GM19043 (cell line): ENCODE results near the gene SLC39A2.
"Not testable (repeated sequence)": the region's sequence is repeated elsewhere in the genome, so short reads cannot be mapped to it uniquely, and the experiment has no call there.

ENCODE experiments used
- ATAC-seq: cut with Tn5 transposase; IDR thresholded peaks from one replicate; pipeline ENCODE4 v1.9.1; 2021; ENCODE audit warnings: low read depth; ENCODE audit not compliant: unreplicated experiment

The SLC39A2 gene

DNA sequence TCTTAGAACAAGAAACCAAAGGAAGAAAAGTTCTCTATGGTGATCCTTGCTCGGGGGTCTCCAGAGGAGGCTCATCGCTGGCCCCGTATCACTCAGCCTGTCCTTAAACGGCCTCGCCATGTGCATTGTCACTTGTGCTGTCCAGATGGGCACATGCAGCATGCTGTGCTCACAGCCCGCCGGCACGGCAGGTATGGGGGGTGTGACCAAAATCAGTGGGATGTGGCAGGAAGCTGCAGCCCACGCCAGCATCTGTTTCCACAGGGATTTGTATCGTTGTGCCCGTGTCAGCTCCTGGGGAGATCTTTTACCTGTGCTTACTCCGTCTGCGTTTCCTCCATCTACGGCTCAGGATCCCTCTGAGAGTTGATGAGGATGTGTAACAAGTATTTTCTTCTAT is 2.6 kb upstream of the SLC39A2 start:
- ATAC-seq, result no peak

- no peak for ATAC-seq
Observed at GRCh38 chr14:20997115-20997514, 2.0 kb upstream of the SLC39A2 start.

DNA sequence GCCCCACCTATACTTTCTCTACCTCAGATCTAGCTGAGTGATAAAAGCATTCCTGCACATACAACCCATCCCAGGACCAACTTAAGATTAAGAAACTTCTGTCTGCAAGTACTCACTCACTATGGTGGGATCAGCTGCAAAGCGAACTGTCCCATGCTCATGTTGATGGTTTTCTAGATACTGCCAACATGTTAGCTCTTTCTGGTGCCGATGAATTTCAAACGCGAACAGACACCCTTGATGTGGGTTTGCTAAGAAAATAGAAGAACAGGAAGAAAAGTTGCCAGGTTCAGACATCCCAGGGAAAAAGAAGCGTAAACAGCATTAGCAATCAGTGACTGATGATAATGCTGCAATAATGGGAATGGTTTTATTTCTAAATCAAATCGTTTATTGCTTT is 1.5 kb upstream of the SLC39A2 start:
- no peak for ATAC-seq

DNA sequence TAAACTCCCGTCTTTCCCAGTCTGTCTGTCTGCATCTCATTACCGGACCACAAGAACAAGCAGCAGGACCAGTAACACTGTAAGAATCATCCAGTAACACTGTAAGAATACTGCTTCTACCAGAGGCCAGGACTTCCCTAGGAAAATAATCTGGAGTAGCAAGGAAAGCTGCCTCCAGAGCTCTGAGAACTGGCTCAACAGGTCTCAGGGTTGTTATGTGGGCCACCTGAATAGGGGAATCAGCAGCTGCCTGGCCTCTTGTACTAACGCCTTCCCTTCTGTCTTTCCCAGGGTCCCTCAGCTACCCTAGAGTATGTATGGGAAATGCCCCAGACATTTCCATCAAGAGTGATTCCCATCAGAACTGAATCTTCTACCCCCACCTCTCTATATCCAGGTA is 954 bp upstream of the SLC39A2 start:
- no peak for ATAC-seq

GRCh38 chr14:20999591-20999990 is 498 bp downstream of the SLC39A2 start:
- no peak for ATAC-seq

GRCh38 chr14:21001218-21001617 is 2.1 kb downstream of the SLC39A2 start:
- ATAC-seq, result no peak

DNA sequence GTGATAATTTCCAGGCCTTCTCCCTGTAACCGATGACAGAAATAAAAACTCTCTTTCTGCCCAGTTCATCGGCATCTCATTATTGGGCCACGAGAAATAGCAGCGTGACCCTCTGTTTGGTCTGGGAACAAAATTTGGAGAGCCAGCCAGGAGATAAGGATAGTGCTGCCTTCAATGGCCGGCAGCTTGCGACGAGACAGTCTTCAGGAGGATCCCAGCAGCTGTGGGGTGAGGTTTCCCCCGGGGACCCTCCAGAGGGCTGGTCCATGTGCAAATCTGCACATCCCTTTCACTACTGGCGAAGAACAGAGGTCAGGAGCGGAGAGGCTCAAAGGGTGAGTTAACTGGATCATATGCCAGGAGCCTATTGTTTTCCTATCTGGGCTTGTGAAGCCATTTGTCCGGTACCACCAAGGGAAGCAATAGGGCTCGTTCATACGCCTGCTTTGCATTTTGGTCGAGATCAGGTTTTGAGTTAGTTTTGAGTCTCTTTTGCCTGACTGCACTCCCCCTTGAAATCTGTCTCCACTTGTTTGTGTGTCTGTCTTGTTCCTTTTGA is 4.8 kb downstream of the SLC39A2 start:
- no peak for ATAC-seq

DNA sequence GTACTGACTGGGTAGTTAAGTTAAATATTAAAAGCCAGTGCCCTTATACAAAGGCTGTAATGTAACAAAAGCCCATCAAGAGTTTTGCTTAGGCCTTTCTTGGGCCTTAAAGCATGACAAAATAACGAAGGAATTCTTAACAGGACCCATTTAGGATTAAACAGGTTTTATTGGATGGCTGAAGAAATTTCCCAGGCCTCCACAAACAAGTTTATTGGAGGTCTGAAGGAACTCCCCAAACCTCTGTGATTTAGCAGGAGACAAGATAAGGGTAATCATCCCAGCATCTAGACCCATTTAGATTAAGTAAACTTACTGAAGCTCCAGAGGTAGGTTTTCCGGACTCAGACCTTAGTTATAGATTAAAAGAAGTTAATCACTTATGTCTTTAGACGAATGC is 10.6 kb downstream of the SLC39A2 start:
- not testable (repeated sequence) for ATAC-seq

GRCh38 chr14:21011136-21011535 is 12.0 kb downstream of the SLC39A2 start:
- no peak for ATAC-seq

DNA sequence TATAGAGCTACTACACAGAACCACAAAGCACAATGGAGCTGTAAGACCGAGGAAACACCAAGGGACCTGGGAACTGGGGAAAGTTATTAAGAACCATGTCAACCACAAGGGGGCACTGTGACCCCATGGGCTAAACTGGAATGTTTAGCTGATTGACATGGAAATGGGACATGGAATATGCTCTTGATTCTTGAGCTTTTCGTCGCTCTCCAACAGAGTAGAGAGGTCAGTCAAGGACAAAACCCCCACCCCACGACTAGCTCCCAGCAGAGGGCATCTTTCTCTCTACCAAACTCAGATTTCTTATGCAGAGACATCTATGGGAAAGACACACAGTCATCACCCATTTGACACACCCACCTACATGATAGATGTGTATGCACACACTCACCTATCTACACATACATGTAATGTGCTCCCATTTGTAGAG is 15.7 kb downstream of the SLC39A2 start:
- ATAC-seq, result no peak

DNA sequence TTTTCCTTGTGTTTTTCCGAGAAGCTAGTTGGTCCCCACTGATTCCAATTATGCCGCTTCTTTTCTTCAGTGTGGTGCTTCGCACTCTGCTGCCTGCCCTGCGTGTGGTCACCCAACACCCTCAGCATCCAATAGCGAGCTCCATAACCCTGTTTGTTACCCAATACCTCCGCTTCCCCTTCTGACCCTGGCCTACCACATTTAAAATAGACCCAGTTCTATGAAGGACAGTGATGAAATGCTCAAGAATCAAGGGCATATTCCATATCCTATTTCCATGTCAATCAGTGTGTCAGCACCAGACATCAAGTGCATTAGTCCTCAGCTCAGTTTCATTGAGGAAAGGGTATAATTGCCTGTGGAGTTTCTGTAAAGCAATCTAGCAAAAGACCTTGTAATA is 16.2 kb downstream of the SLC39A2 start:
- ATAC-seq, result no peak

DNA sequence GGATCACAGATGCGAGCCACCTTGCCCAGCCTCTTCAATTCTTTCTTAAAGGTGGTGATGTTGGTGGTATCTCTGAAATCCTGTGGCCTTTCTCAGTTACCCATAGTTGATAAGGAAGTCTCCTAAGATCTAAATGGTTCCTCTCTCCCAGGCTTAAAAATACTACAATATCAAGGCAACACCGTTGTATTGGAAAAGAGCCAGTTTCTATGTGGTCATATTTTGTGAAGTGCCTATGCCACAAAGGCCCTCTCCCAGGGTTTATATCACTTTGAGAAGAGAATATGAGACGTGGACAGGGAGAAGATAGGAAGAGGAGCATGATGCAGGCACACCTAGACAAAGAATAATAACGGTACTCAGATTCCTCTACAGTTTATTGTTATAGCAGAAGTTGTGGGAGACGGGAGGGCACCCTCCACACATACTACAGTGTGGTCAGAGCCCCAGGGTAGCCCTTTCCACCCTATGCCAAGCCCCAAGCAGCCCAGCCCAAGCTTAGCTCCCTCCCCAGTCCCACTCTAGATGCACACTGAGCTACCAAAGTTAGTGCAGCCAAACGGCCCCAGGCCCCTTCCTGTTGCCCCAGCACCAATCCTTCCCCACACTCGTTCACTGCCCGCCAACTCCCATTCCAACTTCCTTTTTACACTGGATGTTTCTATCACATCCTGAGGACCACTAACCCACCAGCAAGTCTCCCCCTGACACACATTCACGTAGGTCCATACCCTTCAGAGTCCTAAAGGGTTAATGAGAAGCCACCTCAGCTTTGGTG is 17.5 kb downstream of the SLC39A2 start:
- no peak for ATAC-seq

DNA sequence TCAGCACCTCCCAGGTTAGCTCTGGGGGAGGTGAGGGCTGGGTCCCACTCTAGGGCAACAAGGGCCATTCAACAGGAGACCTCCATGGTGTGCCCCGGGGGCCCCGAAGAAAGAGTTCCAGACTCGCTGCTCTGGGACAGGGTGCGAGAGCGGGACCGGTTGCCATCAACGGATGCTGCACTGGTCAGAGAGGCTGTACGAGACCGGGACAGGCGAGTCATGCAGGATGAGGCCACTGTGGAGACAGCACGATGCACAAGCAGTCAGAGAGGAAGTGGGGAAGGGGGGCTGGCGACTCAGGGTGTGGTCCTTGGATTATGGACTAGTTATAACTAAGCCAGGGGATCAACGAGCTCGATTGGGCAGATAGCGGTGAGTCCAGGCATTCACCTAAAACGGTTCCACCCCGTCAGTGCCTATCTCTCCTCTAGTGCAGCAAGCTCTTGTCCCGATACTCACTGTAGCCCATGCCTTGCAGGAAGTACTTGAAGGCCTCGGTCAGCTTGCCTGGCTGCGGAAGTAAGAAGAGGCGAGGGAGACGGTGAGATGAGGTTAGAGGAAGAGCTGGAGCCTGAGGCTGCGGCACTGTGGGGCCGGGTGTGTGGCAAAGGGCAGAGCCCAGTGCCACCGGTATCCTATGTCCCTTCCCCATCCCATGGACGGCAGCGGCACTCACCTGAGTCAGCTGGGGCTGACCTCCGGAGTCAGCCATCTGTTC is 18.6 kb downstream of the SLC39A2 start:
- ATAC-seq, result no peak

- no peak for ATAC-seq
Observed at GRCh38 chr14:21018286-21018685, 19.2 kb downstream of the SLC39A2 start.

DNA sequence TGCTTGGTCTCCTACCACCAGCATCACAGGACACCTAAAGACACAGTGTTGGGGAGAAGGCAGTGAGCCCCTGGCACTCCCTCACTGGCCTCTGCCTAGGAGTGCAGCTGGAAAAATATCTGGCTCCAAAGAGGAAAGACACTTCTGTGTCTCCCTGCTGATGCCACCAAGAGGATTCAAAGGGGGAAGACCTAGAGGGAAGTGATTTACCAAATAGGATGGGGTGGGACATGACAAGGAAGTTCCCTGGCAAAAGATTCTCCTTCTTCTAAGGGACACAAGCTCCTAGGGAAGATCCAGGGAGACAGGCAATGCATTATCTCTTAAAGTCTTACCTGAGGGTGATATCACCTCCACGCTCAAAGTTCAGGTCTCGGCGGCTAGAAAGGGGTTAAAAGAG is 19.7 kb downstream of the SLC39A2 start:
- ATAC-seq, result no peak

GRCh38 chr14:21019366-21019765 is 20.3 kb downstream of the SLC39A2 start:
- no peak for ATAC-seq

GRCh38 chr14:21020977-21021545 is 22.0 kb downstream of the SLC39A2 start:
- ATAC-seq, result no peak

DNA sequence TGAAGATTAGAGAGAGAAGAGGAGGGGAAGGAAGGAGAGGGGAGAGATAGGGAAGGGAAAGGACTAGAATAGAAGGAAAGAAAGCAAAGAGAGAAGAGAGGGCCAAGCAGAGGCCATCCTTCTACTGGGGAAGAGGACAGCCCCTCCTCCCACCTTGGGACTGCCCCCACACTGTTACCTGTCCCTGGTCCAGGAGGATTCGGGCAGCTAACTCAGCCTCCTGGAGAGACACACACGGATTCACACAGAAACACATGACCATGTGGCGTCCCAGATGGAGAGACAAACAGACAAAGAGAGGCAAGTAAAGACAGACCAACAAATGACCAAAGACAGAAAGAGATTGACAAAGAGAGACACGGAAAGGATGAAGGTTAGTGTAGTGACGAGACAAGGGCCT is 23.6 kb downstream of the SLC39A2 start:
- no peak for ATAC-seq

DNA sequence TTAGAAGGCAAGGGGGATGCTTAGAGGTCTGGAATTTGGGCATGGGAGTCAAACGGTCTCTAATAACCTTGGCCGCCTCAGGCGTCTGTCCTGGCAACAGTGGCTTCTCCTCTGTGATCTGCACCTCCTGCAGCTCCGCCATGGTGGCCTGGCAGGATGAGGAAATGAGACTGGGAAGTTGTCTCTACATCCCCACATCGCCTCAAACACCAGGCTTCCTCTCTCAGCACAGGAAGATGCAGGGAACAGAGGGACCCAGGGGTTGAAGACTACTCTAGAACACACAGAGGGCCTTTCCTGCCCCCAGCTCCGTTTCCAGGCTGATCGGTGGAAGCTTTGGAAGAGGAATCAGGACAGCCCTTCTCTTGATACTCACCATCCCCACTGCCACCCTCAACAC is 24.1 kb downstream of the SLC39A2 start:
- no peak for ATAC-seq

DNA sequence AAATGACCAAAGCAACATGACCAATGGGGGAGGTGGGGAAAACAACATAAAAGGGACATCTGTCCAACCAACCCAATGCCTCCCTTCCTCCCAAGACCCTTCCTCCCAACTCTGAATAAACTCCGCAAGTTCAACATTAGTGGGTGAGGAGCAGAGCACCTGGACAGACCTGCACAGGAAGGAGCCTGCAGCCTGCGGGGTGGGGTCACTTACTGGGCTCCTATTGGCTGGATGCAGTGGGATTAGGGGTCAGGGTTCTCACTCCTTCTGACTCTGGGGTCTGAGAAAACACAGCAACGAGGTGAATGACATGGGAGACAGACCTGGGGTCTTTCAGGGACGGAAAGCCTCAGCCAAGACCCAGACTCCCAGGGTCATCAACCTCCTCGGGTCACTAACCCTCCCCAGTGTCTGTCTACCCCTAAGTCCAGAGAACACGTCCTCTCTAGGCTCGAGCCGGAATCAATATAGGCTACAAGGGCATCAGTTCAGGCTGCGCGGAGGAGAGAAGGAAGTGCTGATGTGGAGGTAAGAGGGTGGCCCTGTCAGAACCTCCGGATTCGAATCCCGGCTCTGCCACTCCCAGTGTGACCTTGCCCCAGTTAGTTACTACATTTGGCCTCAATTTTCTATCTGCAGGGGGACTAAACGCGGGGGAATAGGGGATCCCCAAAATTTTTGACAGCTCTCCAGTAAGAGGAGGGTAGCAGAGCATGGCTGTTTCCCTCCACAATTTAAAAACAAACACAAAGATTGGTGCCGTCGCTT is 24.9 kb downstream of the SLC39A2 start:
- no peak for ATAC-seq
